Stimulated activated naive CD4-positive, alpha-beta T cell (primary cell): ENCODE results near the gene PTPRD.
"Not testable (repeated sequence)": the region's sequence is repeated elsewhere in the genome, so short reads cannot be mapped to it uniquely, and the experiment has no call there.

ENCODE experiments used
- DNase-seq, 6 experiments: peaks; one replicate each; lab custom pipeline; 2025; lab: John Stamatoyannopoulos, UW

The PTPRD gene

GRCh38 chr9:9963841-9964240 is 649.0 kb downstream of the PTPRD start:
- DNase-seq, result no peak

- DNase-seq, result no peak
These were observed 650.9 kb downstream of the PTPRD start for GRCh38 chr9:9961934-9962333.

GRCh38 chr9:9961487-9961886 is 651.3 kb downstream of the PTPRD start:
- no peak for DNase-seq

- no peak for DNase-seq
These were observed 661.1 kb downstream of the PTPRD start for GRCh38 chr9:9951556-9952160.

GRCh38 chr9:9950813-9951212 is 662.0 kb downstream of the PTPRD start:
- DNase-seq, result no peak

- no peak for DNase-seq
These were observed 662.8 kb downstream of the PTPRD start for GRCh38 chr9:9949978-9950377.

- no peak for DNase-seq
These were observed 663.4 kb downstream of the PTPRD start for GRCh38 chr9:9949368-9949767.

- no peak for DNase-seq
These were observed 666.8 kb downstream of the PTPRD start for GRCh38 chr9:9945966-9946365.

GRCh38 chr9:9942764-9943424 is 669.9 kb downstream of the PTPRD start:
- peak in 4 of 6 experiments; percentile 6 to 35 (median 6) for DNase-seq

- DNase-seq, result no peak
These were observed 674.4 kb downstream of the PTPRD start for GRCh38 chr9:9938432-9938831.

- not testable (repeated sequence) for DNase-seq
These were observed 681.3 kb downstream of the PTPRD start for GRCh38 chr9:9931464-9931863.

GRCh38 chr9:9924376-9924775 is 688.4 kb downstream of the PTPRD start:
- no peak for DNase-seq

- no peak for DNase-seq
These were observed 691.0 kb downstream of the PTPRD start for GRCh38 chr9:9921805-9922204.

- DNase-seq, result no peak
These were observed 692.3 kb downstream of the PTPRD start for GRCh38 chr9:9920425-9921060.

- no peak for DNase-seq
These were observed 693.5 kb downstream of the PTPRD start for GRCh38 chr9:9919174-9919775.

GRCh38 chr9:9917400-9917799 is 695.4 kb downstream of the PTPRD start:
- no peak for DNase-seq

- no peak for DNase-seq
These were observed 698.6 kb downstream of the PTPRD start for GRCh38 chr9:9914174-9914573.

GRCh38 chr9:9913276-9913832 is 699.4 kb downstream of the PTPRD start:
- DNase-seq, result no peak

- DNase-seq, result no peak
These were observed 700.3 kb downstream of the PTPRD start for GRCh38 chr9:9912459-9912858.

GRCh38 chr9:9905736-9906135 is 707.1 kb downstream of the PTPRD start:
- no peak for DNase-seq

- DNase-seq, result no peak
These were observed 708.8 kb downstream of the PTPRD start for GRCh38 chr9:9904041-9904440.

GRCh38 chr9:9901624-9902023 is 711.2 kb downstream of the PTPRD start:
- DNase-seq, result no peak

GRCh38 chr9:9893837-9894236 is 719.0 kb downstream of the PTPRD start:
- DNase-seq, result no peak
